ENCODE measurements around the gene HSP90AB1. TPM values are rescaled to one million over a fixed set of nuclear protein-coding genes. Genes with fewer than 3 reads are reported as not detected.

The HSP90AB1 gene
- total RNA-seq, 1 experiment from 2014 or later = 1,358 TPM

DNA sequence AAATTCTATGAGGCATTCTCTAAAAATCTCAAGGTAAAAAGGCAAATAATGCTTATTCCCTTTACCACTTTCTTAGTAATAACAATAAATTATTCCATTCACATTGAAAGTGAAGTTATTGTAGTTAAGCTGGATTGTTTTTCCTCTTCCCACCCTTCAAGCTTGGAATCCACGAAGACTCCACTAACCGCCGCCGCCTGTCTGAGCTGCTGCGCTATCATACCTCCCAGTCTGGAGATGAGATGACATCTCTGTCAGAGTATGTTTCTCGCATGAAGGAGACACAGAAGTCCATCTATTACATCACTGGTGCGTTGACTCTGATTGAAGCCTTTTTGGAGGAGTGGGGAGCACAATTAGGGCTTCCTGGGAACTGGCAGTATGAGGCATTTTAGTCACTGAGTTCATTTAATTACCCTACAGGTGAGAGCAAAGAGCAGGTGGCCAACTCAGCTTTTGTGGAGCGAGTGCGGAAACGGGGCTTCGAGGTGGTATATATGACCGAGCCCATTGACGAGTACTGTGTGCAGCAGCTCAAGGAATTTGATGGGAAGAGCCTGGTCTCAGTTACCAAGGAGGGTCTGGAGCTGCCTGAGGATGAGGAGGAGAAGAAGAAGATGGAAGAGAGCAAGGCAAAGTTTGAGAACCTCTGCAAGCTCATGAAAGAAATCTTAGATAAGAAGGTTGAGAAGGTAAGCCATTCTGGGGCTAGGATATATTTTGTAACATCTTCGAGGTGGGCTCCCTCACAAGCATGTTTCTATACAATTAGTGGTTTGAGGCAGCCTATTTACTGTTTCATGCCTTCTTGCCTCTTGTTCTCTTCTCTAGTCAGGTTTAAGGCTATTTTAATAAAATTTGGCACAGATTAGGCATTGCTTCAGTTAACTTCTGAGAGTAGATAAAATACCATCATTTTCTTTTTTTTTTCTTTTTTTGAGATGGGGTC is 4.9 kb downstream of the HSP90AB1 start:
- no peaks in the 10 kb centered on the region for H3K27me3 ChIP-seq
- H3K27ac ChIP-seq = no peak overlapping the region
- no peaks in the 10 kb centered on the region; the same call in none of the 2 replicates for H3K4me1 ChIP-seq
- no peak for DNase-seq
- no peak overlapping the region for H3K4me3 ChIP-seq
- H3K9me3 ChIP-seq (replicated peaks) = no peaks in the 10 kb centered on the region
- H3K36me3 ChIP-seq = peaks cover 83% of the 10 kb centered on the region

DNA sequence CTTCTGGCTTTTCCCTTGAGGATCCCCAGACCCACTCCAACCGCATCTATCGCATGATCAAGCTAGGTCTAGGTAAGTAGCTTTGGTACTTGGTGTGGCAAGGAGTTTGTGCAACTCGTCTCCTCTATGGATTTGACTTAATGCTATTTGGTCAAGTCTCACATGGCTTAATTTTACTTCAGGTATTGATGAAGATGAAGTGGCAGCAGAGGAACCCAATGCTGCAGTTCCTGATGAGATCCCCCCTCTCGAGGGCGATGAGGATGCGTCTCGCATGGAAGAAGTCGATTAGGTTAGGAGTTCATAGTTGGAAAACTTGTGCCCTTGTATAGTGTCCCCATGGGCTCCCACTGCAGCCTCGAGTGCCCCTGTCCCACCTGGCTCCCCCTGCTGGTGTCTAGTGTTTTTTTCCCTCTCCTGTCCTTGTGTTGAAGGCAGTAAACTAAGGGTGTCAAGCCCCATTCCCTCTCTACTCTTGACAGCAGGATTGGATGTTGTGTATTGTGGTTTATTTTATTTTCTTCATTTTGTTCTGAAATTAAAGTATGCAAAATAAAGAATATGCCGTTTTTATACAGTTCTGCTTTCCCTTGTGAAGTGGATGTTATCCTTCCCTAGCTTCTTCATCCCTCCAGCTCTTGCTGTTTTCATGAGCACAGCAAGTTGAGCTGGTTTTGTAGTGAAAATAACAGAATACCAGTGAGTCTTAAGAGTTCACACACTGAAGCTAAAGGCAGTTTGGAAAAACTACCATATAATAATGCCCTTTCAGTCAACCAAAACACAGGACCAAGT is 6.6 kb downstream of the HSP90AB1 start:
- Histone ChIP-seq H3K4me1 (peaks cover 7% of the 10 kb centered on the region), H3K9me3 (replicated peaks) (no peaks in the 10 kb centered on the region), H3K4me3 (no peak overlapping the region), H3K36me3 (peaks cover 72% of the 10 kb centered on the region), H3K27ac (no peak overlapping the region), H3K27me3 (no peaks in the 10 kb centered on the region)
- DNase-seq = peak; percentile 66 to 75

DNA sequence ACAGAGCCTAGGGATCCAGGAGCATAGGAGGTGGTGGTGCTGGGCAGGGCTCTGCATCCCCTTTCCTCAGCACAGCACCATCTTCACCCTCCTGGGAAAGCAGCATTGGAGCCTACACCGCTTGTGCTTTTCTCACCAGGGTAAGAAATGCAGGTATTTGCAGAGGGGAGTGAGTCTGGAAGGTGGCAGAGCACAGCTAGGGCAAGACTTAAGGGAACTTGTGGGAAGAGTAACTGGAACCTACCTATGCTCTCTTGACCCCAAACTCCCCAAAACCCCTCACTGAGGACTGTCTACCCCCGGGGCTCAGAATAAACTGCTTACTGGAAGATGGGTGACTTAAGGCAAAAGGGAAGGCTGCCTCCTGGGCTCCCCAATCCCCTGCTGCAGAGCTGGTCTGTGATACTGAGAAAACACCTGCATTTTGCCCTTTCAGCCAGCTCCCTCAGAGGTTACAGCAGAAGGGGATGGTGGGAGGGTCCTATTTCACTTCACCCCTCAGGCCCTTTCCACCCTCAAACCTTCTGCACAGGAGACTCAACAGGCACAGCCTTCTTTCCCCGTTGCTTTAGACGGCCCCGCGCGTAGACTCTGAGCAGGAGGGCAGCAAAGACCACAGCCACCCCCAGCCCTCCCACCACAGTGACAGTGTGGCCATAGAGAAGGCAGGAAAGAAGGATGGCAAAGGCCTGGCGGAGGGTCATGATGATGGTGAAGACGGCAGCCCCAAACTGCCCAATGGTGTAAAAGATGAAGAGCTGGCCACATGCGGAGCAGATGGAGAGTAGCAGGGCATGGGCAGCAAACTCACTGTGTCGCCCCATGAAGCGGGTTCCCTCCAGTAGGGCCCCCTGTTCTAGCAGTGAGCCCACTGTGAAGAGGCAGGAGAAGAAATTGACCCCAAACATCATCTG is 7.5 kb downstream of the HSP90AB1 start:
- H3K4me1 ChIP-seq = peaks cover 7% of the 10 kb centered on the region
- no peak overlapping the region for H3K27ac ChIP-seq
- H3K27me3 ChIP-seq = no peaks in the 10 kb centered on the region
- peaks cover 62% of the 10 kb centered on the region for H3K36me3 ChIP-seq
- no peak overlapping the region for H3K4me3 ChIP-seq
- no peak for DNase-seq
- no peaks in the 10 kb centered on the region for H3K9me3 ChIP-seq (replicated peaks)

DNA sequence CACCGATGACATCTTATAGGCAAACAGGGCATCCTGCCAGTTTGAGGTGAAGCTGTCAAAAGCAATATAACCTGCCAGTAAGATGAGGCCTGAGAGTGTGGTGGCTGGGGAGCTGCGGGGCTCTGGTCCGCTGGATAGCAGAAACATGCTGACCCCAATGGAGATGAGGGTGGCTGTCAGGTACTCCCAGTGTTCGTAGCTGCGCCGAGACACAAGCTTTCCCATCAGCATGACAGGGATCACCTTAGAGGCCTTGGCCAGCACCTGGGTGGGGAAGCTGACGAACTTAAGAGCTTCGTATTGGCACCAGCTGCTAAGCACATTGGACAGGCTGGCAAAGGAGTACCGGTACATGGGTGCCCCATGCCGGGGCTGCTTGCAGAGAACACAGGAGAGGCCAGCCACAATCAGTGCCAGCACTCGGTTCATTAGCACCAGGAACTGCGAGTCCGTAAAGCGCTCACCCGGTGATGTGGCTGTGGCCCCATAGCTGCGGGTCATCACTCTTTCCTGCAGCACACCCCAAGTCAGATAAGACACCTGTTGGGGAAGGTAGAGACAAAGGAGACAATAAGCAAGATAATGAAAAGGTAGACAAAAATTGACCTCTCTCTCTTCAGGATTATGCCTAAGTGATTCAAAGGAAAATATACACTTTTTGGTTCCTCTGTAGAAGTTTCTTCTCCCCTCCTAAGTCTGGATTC is 8.4 kb downstream of the HSP90AB1 start:
- H3K4me3 ChIP-seq = no peak overlapping the region
- peaks cover 54% of the 10 kb centered on the region for H3K36me3 ChIP-seq

DNA sequence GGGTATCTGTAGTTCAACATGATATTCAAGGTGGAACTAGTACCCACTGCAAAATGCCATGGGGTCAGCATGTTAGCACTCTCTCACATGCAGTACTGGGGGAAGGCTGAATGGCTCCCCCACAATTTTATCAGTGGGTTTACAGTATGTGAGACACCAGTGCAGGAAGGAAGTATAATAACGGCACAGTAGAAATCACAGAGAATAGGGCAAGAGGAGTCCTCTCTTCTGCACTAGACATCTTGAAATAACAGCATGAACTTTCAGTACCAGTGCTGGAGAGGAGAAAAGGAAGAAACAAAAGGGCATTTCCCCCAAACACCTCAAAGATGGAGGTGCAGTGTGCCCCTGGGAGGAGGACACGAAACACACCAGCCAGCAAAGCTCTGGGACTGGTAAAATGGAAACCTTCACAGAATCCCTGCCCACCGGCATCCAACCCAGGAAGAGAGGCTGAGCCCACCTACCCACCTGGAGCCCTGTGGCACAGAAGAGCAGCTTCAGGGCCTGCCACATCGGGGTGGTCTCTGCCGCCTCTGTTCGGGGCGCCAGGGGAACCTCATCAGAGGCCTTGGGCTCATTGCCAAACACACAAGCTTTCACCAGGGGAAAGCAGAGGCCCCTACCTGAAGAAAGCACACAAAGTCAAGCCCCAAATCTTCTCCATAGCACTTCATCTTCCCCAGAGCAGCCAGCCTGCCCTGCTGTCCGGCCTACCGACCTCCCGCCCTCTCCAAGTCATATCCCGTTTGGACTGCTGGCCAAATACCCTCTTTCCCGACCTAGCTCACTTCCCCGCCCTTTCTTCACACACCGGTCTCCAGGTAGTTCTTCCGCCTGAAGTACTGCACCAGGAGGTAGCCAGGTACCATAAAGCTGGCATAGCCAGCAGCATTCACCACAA is 9.2 kb downstream of the HSP90AB1 start:
- no peak for DNase-seq
- no peaks in the 10 kb centered on the region for H3K27me3 ChIP-seq
- peak overlapping the region; percentile 79; the same call in 1 of the 2 replicates for H3K27ac ChIP-seq
- H3K4me1 ChIP-seq = peaks cover 7% of the 10 kb centered on the region
- H3K9me3 ChIP-seq (replicated peaks) = no peaks in the 10 kb centered on the region
- H3K36me3 ChIP-seq = peaks cover 45% of the 10 kb centered on the region
- H3K4me3 ChIP-seq = peak overlapping the region; percentile 84

More for the DNA sequence above, 8.4 kb downstream of the HSP90AB1 start:
- no peak for DNase-seq
- Histone ChIP-seq H3K27me3 (no peaks in the 10 kb centered on the region), H3K9me3 (replicated peaks) (no peaks in the 10 kb centered on the region), H3K27ac (no peak overlapping the region), H3K4me1 (peaks cover 7% of the 10 kb centered on the region)

DNA sequence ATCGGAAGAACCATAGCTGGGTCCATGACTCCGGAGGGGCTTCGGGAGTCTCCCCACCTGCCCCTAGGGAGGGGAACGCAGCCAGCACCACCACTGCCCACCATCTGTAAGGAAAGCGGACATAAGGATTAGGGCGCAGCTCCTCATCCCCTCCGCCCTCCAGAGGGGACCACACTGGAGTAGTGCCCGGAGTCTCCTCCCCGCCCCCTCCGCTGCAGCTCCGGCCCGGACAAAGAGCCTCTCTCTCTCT is 9.8 kb downstream of the HSP90AB1 start:
- peaks cover 7% of the 10 kb centered on the region for H3K4me1 ChIP-seq
- no peaks in the 10 kb centered on the region for H3K9me3 ChIP-seq (replicated peaks)
- peak overlapping the region; percentile 84 for H3K4me3 ChIP-seq
- H3K27me3 ChIP-seq = no peaks in the 10 kb centered on the region
- no peak for DNase-seq
- H3K27ac ChIP-seq = peak overlapping the region; percentile 79
- peaks cover 40% of the 10 kb centered on the region for H3K36me3 ChIP-seq

DNA sequence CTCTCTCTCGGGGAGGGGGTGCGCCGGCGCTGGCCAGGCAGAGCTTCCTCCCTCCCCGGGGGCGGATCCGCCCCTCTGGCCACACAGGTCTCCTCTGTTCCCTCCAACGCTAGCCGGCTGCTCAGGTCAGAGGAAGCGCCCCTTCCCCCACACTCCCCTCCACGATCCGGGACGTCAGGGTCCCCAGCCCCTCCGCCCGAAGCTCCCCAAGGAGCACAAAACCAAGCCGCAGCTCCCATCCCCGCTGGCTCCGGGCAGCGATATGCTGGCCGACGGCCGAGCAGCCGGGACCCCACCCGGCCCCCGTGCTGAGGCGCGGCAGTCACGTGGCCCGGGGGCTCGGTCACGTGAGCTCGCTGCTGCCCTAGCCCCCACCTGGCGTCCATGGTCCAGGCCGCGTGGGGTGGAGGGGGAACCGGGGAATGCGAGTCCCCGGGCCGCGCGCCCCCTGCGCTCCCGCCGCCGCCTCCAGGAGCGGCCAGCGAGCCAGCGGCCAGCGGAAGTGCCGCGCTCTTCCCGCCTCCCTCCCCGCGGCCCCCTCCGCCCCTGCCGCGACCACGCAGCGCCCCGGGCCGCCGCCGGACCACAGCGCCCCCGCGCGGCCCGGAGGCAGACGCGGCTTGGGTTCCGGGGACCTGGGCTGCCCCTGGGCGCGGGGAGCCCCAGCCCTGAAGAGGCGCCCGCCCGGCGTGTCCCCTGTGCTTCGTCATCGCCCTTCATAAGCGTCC is 10.3 kb downstream of the HSP90AB1 start, which contains the start of gene SLC35B2:
SLC35B2 (minus strand) TSS at position 504 of the 728 bp plus-strand sequence; CDS start at position 386, 118 bp downstream.
- DNase-seq = peak; percentile 82 to 84
- Histone ChIP-seq H3K36me3 (peaks cover 35% of the 10 kb centered on the region), H3K9me3 (replicated peaks) (no peaks in the 10 kb centered on the region), H3K4me1 (peaks cover 7% of the 10 kb centered on the region), H3K27me3 (no peaks in the 10 kb centered on the region), H3K4me3 (peak within 1 kb of the TSS; percentile 84), H3K27ac (peak within 1 kb of the TSS; percentile 79)

DNA sequence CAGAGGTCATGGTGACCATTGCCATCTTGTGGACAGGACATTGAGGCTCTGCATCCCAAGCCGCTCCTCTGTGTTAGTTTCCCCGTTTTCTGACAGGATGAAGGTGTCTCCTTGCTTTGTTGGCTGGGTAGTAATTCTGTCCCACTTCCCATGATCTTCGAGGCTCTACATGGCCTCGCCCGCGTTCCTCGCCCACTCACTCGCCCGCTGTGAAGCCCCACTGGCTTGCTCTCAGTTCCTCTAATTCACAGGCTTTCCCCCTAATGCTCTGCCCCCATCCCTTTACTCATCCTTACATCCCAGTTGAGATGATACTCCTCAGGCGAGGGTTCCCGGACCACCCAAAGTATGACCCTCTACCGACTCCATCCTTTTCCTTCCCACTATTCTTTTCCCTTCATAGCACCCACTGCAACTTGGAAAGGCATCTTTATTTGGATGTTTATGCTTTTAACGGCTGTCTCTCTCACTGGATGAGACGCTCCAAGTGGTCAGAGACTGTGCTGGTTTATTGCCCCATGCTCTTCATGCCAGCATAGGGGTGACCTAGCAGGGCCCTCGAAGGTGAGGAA is 10.9 kb downstream of the HSP90AB1 start:
- Histone ChIP-seq H3K4me1 (peaks cover 7% of the 10 kb centered on the region), H3K9me3 (replicated peaks) (no peaks in the 10 kb centered on the region), H3K36me3 (peaks cover 28% of the 10 kb centered on the region), H3K4me3 (peak overlapping the region; percentile 84), H3K27ac (peak overlapping the region; percentile 79), H3K27me3 (no peaks in the 10 kb centered on the region)
- no peak for DNase-seq

DNA sequence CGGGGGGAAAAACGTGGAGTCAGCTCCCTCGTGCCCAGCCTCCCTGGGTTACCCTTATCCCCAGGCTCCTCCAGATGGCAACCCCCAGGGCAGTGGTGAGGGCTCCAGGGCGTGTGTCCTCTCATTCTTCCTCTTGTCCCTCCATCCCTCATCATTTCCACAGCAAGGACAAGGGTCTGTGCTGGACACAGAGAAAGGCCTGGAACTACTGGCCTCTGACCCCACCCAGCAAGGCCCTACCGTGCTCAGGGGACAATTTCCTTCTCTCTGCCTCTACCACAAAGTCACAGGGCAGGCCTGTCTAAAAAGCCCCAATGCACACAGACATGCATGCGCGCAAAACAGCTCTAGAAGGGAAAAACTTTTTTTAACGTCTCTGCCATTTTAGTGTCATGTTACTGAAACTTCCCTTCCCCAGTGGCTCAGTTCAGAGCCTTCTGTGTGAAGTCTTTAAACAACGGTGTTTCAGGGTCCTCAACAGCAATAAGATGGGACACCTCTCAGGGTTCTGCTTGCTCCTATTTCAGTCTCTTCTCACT is 11.5 kb downstream of the HSP90AB1 start:
- DNase-seq = no peak
- no peaks in the 10 kb centered on the region for H3K9me3 ChIP-seq (replicated peaks)
- peaks cover 23% of the 10 kb centered on the region for H3K36me3 ChIP-seq
- H3K4me3 ChIP-seq = no peak overlapping the region
- H3K27me3 ChIP-seq = no peaks in the 10 kb centered on the region
- H3K4me1 ChIP-seq = peaks cover 7% of the 10 kb centered on the region
- H3K27ac ChIP-seq = no peak overlapping the region

DNA sequence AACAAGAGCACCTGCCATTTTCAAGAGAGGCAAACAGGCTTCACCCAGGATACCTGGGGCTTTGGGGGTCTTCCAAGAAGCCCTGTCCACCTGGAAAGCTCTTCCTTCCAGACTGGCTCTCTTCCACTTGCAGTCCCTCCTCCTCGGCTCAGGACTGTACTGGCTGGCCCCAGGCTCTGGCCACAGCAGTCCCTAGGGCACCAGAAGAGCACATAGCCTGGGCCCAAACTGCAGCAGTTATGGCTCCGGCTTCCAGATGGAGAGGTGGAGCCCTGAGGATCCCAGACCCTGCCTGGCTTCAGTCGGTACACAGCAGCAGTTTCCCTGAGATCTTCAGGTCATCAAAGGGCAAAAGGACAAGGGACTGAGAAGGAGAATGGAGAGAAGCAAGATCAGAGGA is 12.0 kb downstream of the HSP90AB1 start:
- Histone ChIP-seq H3K27me3 (no peaks in the 10 kb centered on the region), H3K4me1 (peaks cover 10% of the 10 kb centered on the region), H3K9me3 (replicated peaks) (no peaks in the 10 kb centered on the region), H3K27ac (no peak overlapping the region), H3K36me3 (peaks cover 17% of the 10 kb centered on the region), H3K4me3 (no peak overlapping the region)
- no peak for DNase-seq

DNA sequence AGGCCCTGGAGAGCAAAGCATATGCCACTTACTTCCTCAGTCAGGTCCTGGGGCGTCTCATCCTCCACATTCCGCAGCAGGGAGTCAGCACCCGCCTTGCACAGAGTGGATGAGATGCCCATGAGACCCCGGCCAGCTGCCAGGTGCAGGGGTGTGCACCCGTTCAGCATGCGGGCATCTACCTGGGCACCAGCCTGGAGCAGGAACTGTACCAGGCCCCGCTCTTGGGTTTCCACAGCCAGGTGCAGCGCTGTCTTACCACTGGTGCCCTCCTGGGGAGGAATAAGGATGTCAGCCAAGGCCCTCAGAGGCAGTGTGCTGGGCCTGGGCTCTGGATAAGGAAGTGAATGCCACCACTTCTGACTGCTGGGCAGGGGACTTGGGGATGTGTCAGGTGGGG is 13.1 kb downstream of the HSP90AB1 start:
- H3K27me3 ChIP-seq = no peaks in the 10 kb centered on the region
- no peak for DNase-seq
- H3K4me3 ChIP-seq = no peak overlapping the region
- H3K9me3 ChIP-seq (replicated peaks) = no peaks in the 10 kb centered on the region
- H3K4me1 ChIP-seq = peaks cover 17% of the 10 kb centered on the region
- H3K36me3 ChIP-seq = peaks cover 7% of the 10 kb centered on the region
- no peak overlapping the region for H3K27ac ChIP-seq

Measured in SJCRH30 (cell line).